HCT116 (cell line): ENCODE measurements around the gene SUN3. TPM values are rescaled to one million over a fixed set of nuclear protein-coding genes. Genes with fewer than 3 reads are reported as not detected.

Experiments
- CBX3 ChIP-seq: IDR thresholded peaks from 2 replicates; pipeline ENCODE4 v1.6.1; 2012; ENCODE audit warnings: low read depth
- EGR1 ChIP-seq: IDR thresholded peaks from 2 replicates; pipeline ENCODE4 v1.6.1; 2012; ENCODE audit warnings: low read depth
- FOSL1 ChIP-seq: IDR thresholded peaks from 2 replicates; pipeline ENCODE4 v1.6.1; 2012; ENCODE audit warnings: low read depth
- MAX ChIP-seq: IDR thresholded peaks from 2 replicates; pipeline ENCODE4 v1.6.1; 2012
- REST ChIP-seq: IDR thresholded peaks from 2 replicates; pipeline ENCODE4 v1.6.1; 2012; ENCODE audit warnings: low read depth
- SIN3A ChIP-seq: IDR thresholded peaks from 2 replicates; pipeline ENCODE4 v1.6.1; 2012; ENCODE audit warnings: low read depth
- SRF ChIP-seq: IDR thresholded peaks from 2 replicates; pipeline ENCODE4 v1.6.1; 2012; ENCODE audit warnings: low read depth
- TCF7L2 ChIP-seq: IDR thresholded peaks from 2 replicates; pipeline ENCODE4 v1.7.0; 2011; ENCODE audit warnings: borderline replicate concordance, inconsistent platforms; ENCODE audit not compliant: insufficient read depth, insufficient read length; ENCODE audit errors: extremely low read depth
- ZNF274 ChIP-seq: fragments of 200-500 bp; sonication (Bioruptor generic); IDR thresholded peaks from 2 replicates; pipeline ENCODE4 v1.6.1; 2014; ENCODE audit warnings: mild to moderate bottlenecking, low read depth, low read length, inconsistent platforms
- total RNA-seq: library from RNA; stranded (reverse); gene quantifications from one replicate; pipeline ENCODE4 v1.2.1, GENCODE V29; 2021; ENCODE audit not compliant: unreplicated experiment
- TF ChIP-seq, protein P1 (sequence below), 3 experiments: fragments of 200-600 bp in 1 of 3; sonication (generic) in 1 of 3; IDR thresholded peaks in 2 of 3; conservative IDR thresholded peaks in 1 of 3; 2 replicates each; pipeline ENCODE4 v1.5.1; 2012 to 2017; ENCODE audit warnings: low read depth in 2 of 3, low read length in 2 of 3, antibody characterized with exemption in 1 of 3, borderline replicate concordance in 1 of 3, control low read depth in 1 of 3, mild to moderate bottlenecking in 1 of 3, mixed read lengths in 1 of 3, mixed run types in 1 of 3, moderate library complexity in 1 of 3; ENCODE audit not compliant: insufficient read depth in 1 of 3
- TF ChIP-seq, protein P2 (sequence below): IDR thresholded peaks from 2 replicates; pipeline ENCODE4 v1.6.1; 2012

SUN3 gene
- total RNA-seq, 1 experiment from 2014 or later, result 4.5 TPM

GRCh38 chr7:48048113-48048512, 19.2 kb upstream of the SUN3 start (continued):
- TF ChIP-seq REST (no peak), MAX (peak; percentile 88), CBX3 (0 out of 2 replicates have a peak, but pooled peaks have one; percentile 60), EGR1 (no peak), TCF7L2 (no peak), ZNF274 (no peak), SRF (0 out of 2 replicates have a peak, but pooled peaks have one; percentile 43), SIN3A (peak; percentile 63; the same call in 1 of the 2 replicates), FOSL1 (peak; percentile 55)
- TF ChIP-seq, protein P1, sequence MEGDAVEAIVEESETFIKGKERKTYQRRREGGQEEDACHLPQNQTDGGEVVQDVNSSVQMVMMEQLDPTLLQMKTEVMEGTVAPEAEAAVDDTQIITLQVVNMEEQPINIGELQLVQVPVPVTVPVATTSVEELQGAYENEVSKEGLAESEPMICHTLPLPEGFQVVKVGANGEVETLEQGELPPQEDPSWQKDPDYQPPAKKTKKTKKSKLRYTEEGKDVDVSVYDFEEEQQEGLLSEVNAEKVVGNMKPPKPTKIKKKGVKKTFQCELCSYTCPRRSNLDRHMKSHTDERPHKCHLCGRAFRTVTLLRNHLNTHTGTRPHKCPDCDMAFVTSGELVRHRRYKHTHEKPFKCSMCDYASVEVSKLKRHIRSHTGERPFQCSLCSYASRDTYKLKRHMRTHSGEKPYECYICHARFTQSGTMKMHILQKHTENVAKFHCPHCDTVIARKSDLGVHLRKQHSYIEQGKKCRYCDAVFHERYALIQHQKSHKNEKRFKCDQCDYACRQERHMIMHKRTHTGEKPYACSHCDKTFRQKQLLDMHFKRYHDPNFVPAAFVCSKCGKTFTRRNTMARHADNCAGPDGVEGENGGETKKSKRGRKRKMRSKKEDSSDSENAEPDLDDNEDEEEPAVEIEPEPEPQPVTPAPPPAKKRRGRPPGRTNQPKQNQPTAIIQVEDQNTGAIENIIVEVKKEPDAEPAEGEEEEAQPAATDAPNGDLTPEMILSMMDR (IDR thresholded peaks at IDR 0.05 in 2 of 3, conservative IDR thresholded peaks at IDR 0.05 in 1 of 3; ENCODE audit: borderline replicate concordance in 1 of 3, insufficient read depth in 1 of 3, low read depth in 2 of 3, low read length in 2 of 3), result no peak
- TF ChIP-seq, protein P2, sequence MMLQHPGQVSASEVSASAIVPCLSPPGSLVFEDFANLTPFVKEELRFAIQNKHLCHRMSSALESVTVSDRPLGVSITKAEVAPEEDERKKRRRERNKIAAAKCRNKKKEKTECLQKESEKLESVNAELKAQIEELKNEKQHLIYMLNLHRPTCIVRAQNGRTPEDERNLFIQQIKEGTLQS, result peak; percentile 55; the same call in 1 of the 2 replicates
